ENCODE data around the gene RARB. TPM values are rescaled to one million over a fixed set of nuclear protein-coding genes. Genes with fewer than 3 reads are reported as not detected.

Gene RARB
- total RNA-seq, 1 experiment from 2014 or later: 0.24 TPM

- intact Hi-C loops (cut with micrococcal nuclease; ENCODE audit: unreplicated experiment): loop anchor here (10.0 kb wide), 1 partner anchor 173 kb away; no protein-coding TSS in a partner anchor
- POLR2A ChIA-PET (ENCODE audit: low non-redundant PET): no interaction called here
- CTCF ChIA-PET: no interaction called here
Observed at GRCh38 chr3:25421747-25422146, 6.3 kb upstream of the RARB start.

GRCh38 chr3:25423780-25424588, 4.1 kb upstream of the RARB start:
- intact Hi-C loops (cut with micrococcal nuclease; ENCODE audit: unreplicated experiment): loop anchor here (10.0 kb wide), 1 partner anchor 171 kb away; no protein-coding TSS in a partner anchor
- Histone ChIP-seq H3K27me3 (replicated peaks; ENCODE audit: insufficient read depth, low read depth, low read length, poor library complexity) (peaks cover 30% of the 10 kb centered on the region), H3K4me1 (ENCODE audit: insufficient read depth, low read length, poor library complexity, severe bottlenecking) (peaks cover 5% of the 10 kb centered on the region), H3K9me3 (ENCODE audit: low read depth, low read length, poor library complexity, severe bottlenecking) (no peaks in the 10 kb centered on the region), H3K27ac (ENCODE audit: low read depth, low read length, poor library complexity, severe bottlenecking) (no peak overlapping the region), H3K36me3 (ENCODE audit: insufficient read depth, low read length, poor library complexity, severe bottlenecking) (no peaks in the 10 kb centered on the region), H3K4me3 (ENCODE audit: low read depth, low read length, poor library complexity, severe bottlenecking) (no peak overlapping the region)
- TF ChIP-seq EZH2 (IDR thresholded peaks at IDR 0.05; ENCODE audit: borderline replicate concordance, low read depth, low read length, poor library complexity, severe bottlenecking) (no peak), CTCF (conservative IDR thresholded peaks at IDR 0.05; ENCODE audit: low read depth, low read length) (no peak)
- ChIA-PET POLR2A (ENCODE audit: low non-redundant PET) (no interaction called here), CTCF (no interaction called here)
- DNase-seq (ENCODE audit: low spot score): no peak
- no TSS peak for BruUV-seq (replicated peaks)

More at GRCh38 chr3:25421747-25422146, 6.3 kb upstream of the RARB start:
- Histone ChIP-seq H3K9me3 (ENCODE audit: low read depth, low read length, poor library complexity, severe bottlenecking) (no peaks in the 10 kb centered on the region), H3K27ac (ENCODE audit: low read depth, low read length, poor library complexity, severe bottlenecking) (no peak overlapping the region), H3K4me3 (ENCODE audit: low read depth, low read length, poor library complexity, severe bottlenecking) (no peak overlapping the region), H3K27me3 (replicated peaks; ENCODE audit: insufficient read depth, low read depth, low read length, poor library complexity) (peaks cover 25% of the 10 kb centered on the region), H3K4me1 (ENCODE audit: insufficient read depth, low read length, poor library complexity, severe bottlenecking) (no peaks in the 10 kb centered on the region), H3K36me3 (ENCODE audit: insufficient read depth, low read length, poor library complexity, severe bottlenecking) (no peaks in the 10 kb centered on the region)
- no peak for TF ChIP-seq CTCF (conservative IDR thresholded peaks at IDR 0.05; ENCODE audit: low read depth, low read length)
- no peak for TF ChIP-seq EZH2 (IDR thresholded peaks at IDR 0.05; ENCODE audit: borderline replicate concordance, low read depth, low read length, poor library complexity, severe bottlenecking)
- no TSS peak for BruUV-seq (replicated peaks)
- DNase-seq (ENCODE audit: low spot score): no peak

- BruUV-seq (replicated peaks): no TSS peak
- H3K4me3 ChIP-seq (ENCODE audit: low read depth, low read length, poor library complexity, severe bottlenecking): no peak overlapping the region
- intact Hi-C loops (cut with micrococcal nuclease; ENCODE audit: unreplicated experiment): loop anchor here (5.0 to 10.0 kb wide), 2 partner anchors 148 to 170 kb away; no protein-coding TSS in a partner anchor
- H3K27ac ChIP-seq (ENCODE audit: low read depth, low read length, poor library complexity, severe bottlenecking): no peak overlapping the region
- ChIA-PET CTCF (no interaction called here), POLR2A (ENCODE audit: low non-redundant PET) (no interaction called here)
- H3K27me3 ChIP-seq (replicated peaks; ENCODE audit: insufficient read depth, low read depth, low read length, poor library complexity): peaks cover 36% of the 10 kb centered on the region
- TF ChIP-seq CTCF (conservative IDR thresholded peaks at IDR 0.05; ENCODE audit: low read depth, low read length) (no peak), EZH2 (IDR thresholded peaks at IDR 0.05; ENCODE audit: borderline replicate concordance, low read depth, low read length, poor library complexity, severe bottlenecking) (no peak)
- no peaks in the 10 kb centered on the region for H3K36me3 ChIP-seq (ENCODE audit: insufficient read depth, low read length, poor library complexity, severe bottlenecking)
- no peaks in the 10 kb centered on the region for H3K9me3 ChIP-seq (ENCODE audit: low read depth, low read length, poor library complexity, severe bottlenecking)
- no peak for DNase-seq (ENCODE audit: low spot score)
- peaks cover 5% of the 10 kb centered on the region for H3K4me1 ChIP-seq (ENCODE audit: insufficient read depth, low read length, poor library complexity, severe bottlenecking)
Observed at GRCh38 chr3:25424614-25425013, 3.4 kb upstream of the RARB start.
